Measurements from ENCODE around the gene GRID1.

GRID1 gene

DNA sequence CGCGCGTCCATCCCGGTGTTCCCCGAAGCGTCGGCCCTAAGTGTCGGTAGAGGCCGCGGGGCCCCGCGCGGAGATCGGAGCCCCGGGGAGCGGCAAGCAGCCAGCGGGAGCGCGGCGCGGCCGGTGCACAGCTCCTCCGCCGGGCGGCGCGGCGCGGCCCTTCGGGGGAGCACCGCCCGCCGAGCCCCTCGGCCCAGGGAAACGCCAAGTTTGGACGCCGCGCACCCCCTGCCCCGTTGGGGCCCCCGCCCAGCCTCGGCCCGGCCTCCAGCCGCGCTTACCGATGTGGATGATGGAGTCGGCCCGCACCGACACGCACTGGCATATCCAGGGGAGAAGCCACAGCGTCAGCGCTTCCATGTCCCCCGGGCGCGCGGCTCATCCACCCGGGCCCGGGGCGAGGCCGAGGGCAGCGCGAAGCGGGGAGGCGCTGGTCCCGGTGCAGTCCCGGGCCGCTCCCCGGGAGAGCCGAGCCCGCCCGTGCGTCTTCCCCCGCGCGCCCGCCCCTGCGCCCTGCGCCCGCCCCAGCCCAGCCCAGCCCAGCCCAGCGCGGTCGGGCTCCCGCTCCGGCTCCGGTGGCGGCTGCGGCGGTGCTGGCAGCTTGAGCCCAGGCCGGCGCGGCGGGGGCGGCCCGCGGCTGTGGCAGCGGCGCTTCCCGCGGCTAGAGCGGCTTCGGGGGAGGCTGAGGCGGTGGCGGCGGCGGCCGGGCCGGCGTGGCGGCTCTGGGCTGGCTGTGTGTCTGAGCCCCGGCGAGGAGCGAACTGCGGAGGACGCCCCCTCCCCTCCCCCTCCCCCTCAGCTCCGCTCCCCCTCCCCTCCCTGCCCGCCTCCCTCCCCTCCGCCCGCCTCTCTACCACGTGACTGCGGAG, at the start of gene GRID1:
GRID1 (minus strand) TSS at position 763 of the 869 bp plus-strand sequence.
- peak; percentile 14 for DNase-seq

GRCh38 chr10:86415583-86415982, 49.0 kb upstream of the GRID1 start:
- no peak for DNase-seq

DNA sequence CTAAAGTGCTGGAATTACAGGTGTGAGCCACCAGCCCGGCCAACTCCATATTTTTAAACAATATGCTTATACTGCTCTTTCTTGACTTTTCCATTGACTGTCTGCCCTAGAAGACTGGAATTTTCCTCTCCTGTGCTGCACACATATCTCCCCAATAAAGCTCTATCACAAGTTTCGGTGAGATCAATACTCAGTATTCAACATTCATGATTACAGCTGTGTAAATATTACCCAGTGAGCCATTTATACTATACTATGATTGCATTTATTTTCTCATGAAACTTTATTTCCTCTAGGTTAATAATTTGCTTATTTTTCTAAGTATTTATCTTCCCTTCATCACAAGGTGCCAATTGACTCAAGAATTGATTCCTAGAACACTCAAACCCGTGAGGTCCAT, 48.5 kb upstream of the GRID1 start:
- DNase-seq, result no peak

GRCh38 chr10:86413046-86413728, 46.6 kb upstream of the GRID1 start:
- peak; percentile 19 for DNase-seq

DNA sequence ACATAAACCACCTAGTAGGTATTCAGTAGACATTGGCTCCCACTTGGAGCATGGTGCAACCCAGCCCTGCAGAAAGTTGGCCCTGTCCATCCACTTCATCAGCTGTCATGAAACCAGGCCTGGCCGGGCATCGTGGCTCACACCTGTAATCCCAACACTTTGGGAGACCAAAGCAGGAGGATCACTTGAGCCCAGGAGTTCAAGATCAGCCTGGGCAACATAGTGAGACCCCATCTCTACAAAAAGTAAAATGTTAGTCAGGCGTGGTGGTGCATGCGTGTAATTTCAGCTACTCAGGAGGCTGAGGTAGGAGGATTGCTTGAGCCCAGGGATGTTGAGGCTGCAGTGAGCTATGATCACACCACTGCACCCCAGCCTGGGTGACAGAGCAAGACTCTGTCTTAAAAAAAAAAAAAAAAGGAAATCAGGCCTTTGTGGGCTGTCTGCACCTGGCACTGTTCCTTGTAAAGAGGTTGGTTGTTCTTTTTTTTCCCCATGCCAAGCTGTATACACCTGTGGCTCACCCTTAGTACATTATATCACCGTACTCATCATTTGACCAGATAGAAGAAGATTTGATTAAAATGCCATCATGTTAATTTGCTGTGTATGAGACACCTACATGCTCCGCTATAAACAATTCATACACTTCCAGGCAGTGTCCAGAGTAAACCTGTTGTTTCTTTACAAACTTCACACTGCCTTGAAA, 45.4 kb upstream of the GRID1 start:
- no peak for DNase-seq

GRCh38 chr10:86411281-86411841, 44.8 kb upstream of the GRID1 start:
- DNase-seq, result peak; percentile 33

GRCh38 chr10:86410542-86411124, 44.0 kb upstream of the GRID1 start:
- DNase-seq, result no peak

- DNase-seq, result no peak
Measured at GRCh38 chr10:86409183-86409582, 42.6 kb upstream of the GRID1 start.

DNA sequence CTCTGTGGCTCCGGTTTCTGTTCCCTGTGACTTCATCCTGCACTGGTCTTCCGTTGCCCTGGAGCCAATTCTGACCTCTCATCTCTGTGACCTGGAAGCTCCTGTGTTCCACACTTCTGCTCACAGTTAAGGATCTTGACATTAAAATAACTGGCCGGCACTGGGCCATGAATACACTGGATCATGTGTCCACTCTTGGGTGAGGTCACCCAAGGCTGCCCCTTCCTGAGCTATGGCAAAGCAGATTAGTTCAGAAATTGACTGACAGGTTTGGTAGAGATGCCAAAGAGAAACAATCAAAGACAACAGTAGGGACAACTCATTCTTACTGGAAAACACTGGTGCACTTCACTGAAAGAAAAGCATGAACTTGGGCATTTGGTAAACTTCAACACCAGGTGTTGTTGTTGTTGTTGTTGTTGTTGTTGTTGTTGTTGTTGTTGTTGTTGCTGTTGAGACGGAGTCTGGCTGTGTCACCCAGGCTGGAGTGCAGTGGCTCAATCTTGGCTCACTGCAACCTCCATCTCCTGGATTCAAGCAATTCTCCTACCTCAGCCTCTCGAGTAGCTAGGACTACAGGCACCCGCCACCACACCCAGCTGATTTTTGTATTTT, 36.7 kb upstream of the GRID1 start:
- DNase-seq, result no peak

DNA sequence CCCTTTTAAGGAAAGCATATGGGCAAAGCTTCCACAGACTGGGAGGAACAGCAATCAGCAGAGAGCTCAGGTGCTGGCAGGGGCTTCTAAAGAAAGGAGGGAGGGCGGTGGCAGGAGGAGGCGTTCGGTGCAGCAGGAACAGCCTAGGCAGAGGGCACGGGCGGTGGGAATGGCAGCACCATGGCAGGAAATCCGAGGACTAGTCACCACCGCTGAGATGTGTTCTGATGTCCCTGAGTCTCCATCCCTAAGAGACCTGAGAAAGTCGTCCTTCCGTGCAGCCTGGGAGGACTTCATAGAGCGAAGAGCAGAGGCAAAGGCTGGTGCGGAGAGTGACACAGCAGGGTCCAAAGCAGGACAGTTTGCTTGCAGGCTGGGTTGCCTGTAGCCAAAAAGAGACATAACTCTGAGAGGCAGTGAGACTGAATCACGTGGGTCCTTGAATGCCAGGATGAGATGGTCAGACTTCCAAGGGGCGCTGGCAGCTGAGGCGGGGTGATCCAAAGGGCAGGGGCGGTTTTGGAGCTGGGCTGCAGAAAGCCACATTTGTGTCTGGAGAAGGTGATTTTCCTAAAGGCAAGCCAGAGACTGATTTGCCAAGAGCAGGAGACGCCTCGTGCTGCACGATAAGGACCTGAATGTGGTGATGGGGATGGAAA, 35.8 kb upstream of the GRID1 start:
- DNase-seq, result no peak

- no peak for DNase-seq
Measured at GRCh38 chr10:86401588-86402282, 35.1 kb upstream of the GRID1 start.

- DNase-seq, result peak; percentile 20
Measured at GRCh38 chr10:86400705-86401587, 34.4 kb upstream of the GRID1 start.

GRCh38 chr10:86399879-86400704, 33.5 kb upstream of the GRID1 start:
- DNase-seq, result peak; percentile 98

DNA sequence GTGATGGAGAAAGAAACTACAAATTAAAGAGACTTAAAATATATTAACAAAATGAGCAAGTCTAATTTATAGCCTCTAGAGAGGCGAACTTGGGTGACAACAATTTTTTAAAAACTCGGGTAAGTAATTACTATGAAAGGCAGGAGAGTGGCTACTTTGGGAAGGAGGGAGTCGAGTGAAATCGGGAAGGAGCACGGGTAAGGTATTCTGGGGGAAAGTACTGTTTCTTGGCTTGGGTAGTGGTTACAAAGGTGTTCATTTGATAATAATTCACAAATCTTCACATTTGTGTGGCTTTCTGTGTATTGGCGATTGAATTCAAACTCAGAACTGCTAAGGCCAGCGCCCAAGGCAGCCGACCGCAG, 32.9 kb upstream of the GRID1 start:
- no peak for DNase-seq

DNA sequence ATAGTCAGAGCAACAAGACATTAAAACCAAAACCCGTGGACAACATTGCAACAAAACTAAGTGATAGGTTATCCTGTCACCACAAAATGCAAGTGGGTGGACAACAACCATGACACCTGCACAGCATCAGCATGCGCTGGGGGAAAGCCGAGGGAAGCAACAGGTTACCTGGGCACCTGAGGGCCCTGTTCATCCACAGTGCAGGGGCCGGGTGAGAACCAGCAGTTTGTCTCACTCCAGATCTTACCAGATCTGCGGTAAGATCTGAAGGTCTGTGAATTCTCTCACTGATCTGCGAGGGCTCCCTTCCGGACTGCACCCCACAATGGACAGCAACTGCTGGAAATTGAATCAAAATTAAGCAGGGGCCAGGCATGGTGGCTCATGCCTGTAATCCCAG, 30.5 kb upstream of the GRID1 start:
- no peak for DNase-seq

GRCh38 chr10:86393862-86394455, 27.4 kb upstream of the GRID1 start:
- DNase-seq, result no peak

GRCh38 chr10:86393362-86393761, 26.8 kb upstream of the GRID1 start:
- no peak for DNase-seq

- no peak for DNase-seq
Measured at GRCh38 chr10:86392723-86393094, 26.1 kb upstream of the GRID1 start.
